ENCODE results near the gene P4HA2. TPM values are rescaled to one million over a fixed set of nuclear protein-coding genes. Genes with fewer than 3 reads are reported as not detected.

P4HA2 gene
- total RNA-seq, 1 donor from 2014 or later: 44.9 TPM

GRCh38 chr5:132221781-132222648 is 5.6 kb downstream of the P4HA2 start:
- DNase-seq (ENCODE audit: low spot score): no peak
- peaks cover 40% of the 10 kb centered on the region for H3K36me3 Mint-ChIP-seq (ENCODE audit: low read depth)
- H3K4me1 Mint-ChIP-seq (ENCODE audit: low read depth): peaks cover 37% of the 10 kb centered on the region
- no peak overlapping the region for H3K27ac Mint-ChIP-seq
- no peak overlapping the region for H3K4me3 Mint-ChIP-seq (ENCODE audit: low read depth)
- H3K27me3 Mint-ChIP-seq (ENCODE audit: low read depth): no peaks in the 10 kb centered on the region
- H3K9me3 Mint-ChIP-seq: no peaks in the 10 kb centered on the region
- intact Hi-C loops (cut with micrococcal nuclease): no loop called here

- Mint-ChIP-seq H3K9me3 (no peaks in the 10 kb centered on the region), H3K27me3 (ENCODE audit: low read depth) (no peaks in the 10 kb centered on the region), H3K4me3 (ENCODE audit: low read depth) (no peak overlapping the region), H3K36me3 (ENCODE audit: low read depth) (peaks cover 36% of the 10 kb centered on the region), H3K4me1 (ENCODE audit: low read depth) (peaks cover 23% of the 10 kb centered on the region), H3K27ac (no peak overlapping the region)
- intact Hi-C loops (cut with micrococcal nuclease): no loop called here
- DNase-seq (ENCODE audit: low spot score): no peak
Measured at GRCh38 chr5:132220491-132220890, 7.2 kb downstream of the P4HA2 start.

GRCh38 chr5:132219981-132220380 is 7.7 kb downstream of the P4HA2 start:
- Mint-ChIP-seq H3K9me3 (no peaks in the 10 kb centered on the region), H3K27me3 (ENCODE audit: low read depth) (no peaks in the 10 kb centered on the region)

GRCh38 chr5:132219289-132219970 is 8.2 kb downstream of the P4HA2 start:
- H3K27me3 Mint-ChIP-seq (ENCODE audit: low read depth): no peaks in the 10 kb centered on the region
- no peak overlapping the region for H3K4me3 Mint-ChIP-seq (ENCODE audit: low read depth)
- H3K36me3 Mint-ChIP-seq (ENCODE audit: low read depth): peaks cover 30% of the 10 kb centered on the region
- peaks cover 14% of the 10 kb centered on the region for H3K4me1 Mint-ChIP-seq (ENCODE audit: low read depth)
- no peak for DNase-seq (ENCODE audit: low spot score)
- intact Hi-C loops (cut with micrococcal nuclease): no loop called here
- H3K9me3 Mint-ChIP-seq: no peaks in the 10 kb centered on the region
- H3K27ac Mint-ChIP-seq: no peak overlapping the region

More at GRCh38 chr5:132219981-132220380, 7.7 kb downstream of the P4HA2 start:
- H3K4me1 Mint-ChIP-seq (ENCODE audit: low read depth): peaks cover 18% of the 10 kb centered on the region
- H3K4me3 Mint-ChIP-seq (ENCODE audit: low read depth): no peak overlapping the region
- intact Hi-C loops (cut with micrococcal nuclease): no loop called here
- no peak overlapping the region for H3K27ac Mint-ChIP-seq
- H3K36me3 Mint-ChIP-seq (ENCODE audit: low read depth): peaks cover 33% of the 10 kb centered on the region
- DNase-seq (ENCODE audit: low spot score): no peak

- Mint-ChIP-seq H3K36me3 (ENCODE audit: low read depth) (peaks cover 25% of the 10 kb centered on the region), H3K4me3 (ENCODE audit: low read depth) (no peak overlapping the region), H3K4me1 (ENCODE audit: low read depth) (peaks cover 6% of the 10 kb centered on the region), H3K9me3 (no peaks in the 10 kb centered on the region), H3K27ac (no peak overlapping the region), H3K27me3 (ENCODE audit: low read depth) (no peaks in the 10 kb centered on the region)
- no peak for DNase-seq (ENCODE audit: low spot score)
- intact Hi-C loops (cut with micrococcal nuclease): no loop called here
Measured at GRCh38 chr5:132218321-132218720, 9.3 kb downstream of the P4HA2 start.

- Mint-ChIP-seq H3K27me3 (ENCODE audit: low read depth) (no peaks in the 10 kb centered on the region), H3K36me3 (ENCODE audit: low read depth) (peaks cover 21% of the 10 kb centered on the region), H3K4me1 (ENCODE audit: low read depth) (no peaks in the 10 kb centered on the region), H3K4me3 (ENCODE audit: low read depth) (no peak overlapping the region), H3K9me3 (no peaks in the 10 kb centered on the region), H3K27ac (no peak overlapping the region)
- no peak for DNase-seq (ENCODE audit: low spot score)
- intact Hi-C loops (cut with micrococcal nuclease): no loop called here
Measured at GRCh38 chr5:132215329-132215728, 12.3 kb downstream of the P4HA2 start.

- intact Hi-C loops (cut with micrococcal nuclease): no loop called here
- Mint-ChIP-seq H3K27me3 (ENCODE audit: low read depth) (no peaks in the 10 kb centered on the region), H3K4me3 (ENCODE audit: low read depth) (no peak overlapping the region), H3K36me3 (ENCODE audit: low read depth) (peaks cover 17% of the 10 kb centered on the region), H3K27ac (no peak overlapping the region), H3K9me3 (no peaks in the 10 kb centered on the region), H3K4me1 (ENCODE audit: low read depth) (no peaks in the 10 kb centered on the region)
- no peak for DNase-seq (ENCODE audit: low spot score)
Measured at GRCh38 chr5:132214491-132214890, 13.2 kb downstream of the P4HA2 start.

GRCh38 chr5:132213666-132214065 is 14.0 kb downstream of the P4HA2 start:
- no peak for DNase-seq (ENCODE audit: low spot score)
- Mint-ChIP-seq H3K27ac (no peak overlapping the region), H3K4me1 (ENCODE audit: low read depth) (no peaks in the 10 kb centered on the region), H3K36me3 (ENCODE audit: low read depth) (peaks cover 24% of the 10 kb centered on the region), H3K4me3 (ENCODE audit: low read depth) (no peak overlapping the region), H3K9me3 (no peaks in the 10 kb centered on the region), H3K27me3 (ENCODE audit: low read depth) (no peaks in the 10 kb centered on the region)
- intact Hi-C loops (cut with micrococcal nuclease): no loop called here

- no peak for DNase-seq (ENCODE audit: low spot score)
- no peaks in the 10 kb centered on the region for H3K9me3 Mint-ChIP-seq
- intact Hi-C loops (cut with micrococcal nuclease): no loop called here
- H3K4me1 Mint-ChIP-seq (ENCODE audit: low read depth): no peaks in the 10 kb centered on the region
- H3K27ac Mint-ChIP-seq: no peak overlapping the region
- H3K27me3 Mint-ChIP-seq (ENCODE audit: low read depth): no peaks in the 10 kb centered on the region
- H3K4me3 Mint-ChIP-seq (ENCODE audit: low read depth): no peak overlapping the region
- H3K36me3 Mint-ChIP-seq (ENCODE audit: low read depth): peaks cover 21% of the 10 kb centered on the region
Measured at GRCh38 chr5:132211787-132212186, 15.9 kb downstream of the P4HA2 start.

- Mint-ChIP-seq H3K4me3 (ENCODE audit: low read depth) (no peak overlapping the region), H3K4me1 (ENCODE audit: low read depth) (no peaks in the 10 kb centered on the region), H3K9me3 (no peaks in the 10 kb centered on the region), H3K27ac (no peak overlapping the region), H3K36me3 (ENCODE audit: low read depth) (peaks cover 26% of the 10 kb centered on the region), H3K27me3 (ENCODE audit: low read depth) (no peaks in the 10 kb centered on the region)
- DNase-seq (ENCODE audit: low spot score): no peak
- intact Hi-C loops (cut with micrococcal nuclease): no loop called here
Measured at GRCh38 chr5:132210944-132211343, 16.7 kb downstream of the P4HA2 start.

GRCh38 chr5:132209901-132210545 is 17.6 kb downstream of the P4HA2 start:
- no peaks in the 10 kb centered on the region for H3K4me1 Mint-ChIP-seq (ENCODE audit: low read depth)
- H3K9me3 Mint-ChIP-seq: no peaks in the 10 kb centered on the region
- H3K27ac Mint-ChIP-seq: no peak overlapping the region
- H3K4me3 Mint-ChIP-seq (ENCODE audit: low read depth): no peak overlapping the region
- DNase-seq (ENCODE audit: low spot score): no peak
- intact Hi-C loops (cut with micrococcal nuclease): loop anchor here (2.0 kb wide), 1 partner anchor 17 kb away; the partner anchor contains the start of gene P4HA2
- peaks cover 28% of the 10 kb centered on the region for H3K36me3 Mint-ChIP-seq (ENCODE audit: low read depth)
- no peaks in the 10 kb centered on the region for H3K27me3 Mint-ChIP-seq (ENCODE audit: low read depth)

GRCh38 chr5:132209131-132209530 is 18.5 kb downstream of the P4HA2 start:
- intact Hi-C loops (cut with micrococcal nuclease): loop anchor here (2.0 kb wide), 1 partner anchor 18 kb away; the partner anchor contains the start of gene P4HA2
- H3K27ac Mint-ChIP-seq: no peak overlapping the region
- H3K4me3 Mint-ChIP-seq (ENCODE audit: low read depth): no peak overlapping the region
- no peaks in the 10 kb centered on the region for H3K4me1 Mint-ChIP-seq (ENCODE audit: low read depth)
- peaks cover 36% of the 10 kb centered on the region for H3K36me3 Mint-ChIP-seq (ENCODE audit: low read depth)
- H3K9me3 Mint-ChIP-seq: no peaks in the 10 kb centered on the region
- no peak for DNase-seq (ENCODE audit: low spot score)
- H3K27me3 Mint-ChIP-seq (ENCODE audit: low read depth): no peaks in the 10 kb centered on the region

Measured in activated T-helper 2 cell treated with anti-CD3 and anti-CD28 coated beads, Interferon-gamma antibody, Interleukin-2, Interleukin-4, amounts not matched to agents 10 μg/mL and 5 μg/mL and 100 μg/mL, durations not matched to agents 14 hours and 24 hours and 36 hours (primary cell).